SK-N-SH treated with all-trans-retinoic acid at 6 μM for 48 hours (cell line): ENCODE results near the gene WASL.

Experiments used
- ATAC-seq: fragments of 200-7000 bp; cut with Tn5 transposase; 3 replicates; pipeline ENCODE4 v1.9.1; 2020; ENCODE audit warnings: mild to moderate bottlenecking, moderate library complexity
- ARNTL ChIP-seq: fragments of 450-650 bp; formaldehyde crosslinking; IDR thresholded peaks from 2 replicates; pipeline ENCODE4 v1.5.0; 2020; ENCODE audit warnings: low read depth, mild to moderate bottlenecking, moderate library complexity, borderline replicate concordance
- BACH2 ChIP-seq: fragments of 250-450 bp; sonication (Bioruptor Pico); IDR thresholded peaks from 2 replicates; pipeline ENCODE4 v1.9.0; 2021; ENCODE audit warnings: mild to moderate bottlenecking, borderline replicate concordance
- CSDC2 ChIP-seq: fragments of 250-450 bp; sonication (Bioruptor Pico); IDR thresholded peaks from 2 replicates; pipeline ENCODE4 v1.5.0; 2020; ENCODE audit warnings: mild to moderate bottlenecking, moderate library complexity
- CSRNP3 ChIP-seq: fragments of 250-450 bp; sonication (Bioruptor Pico); IDR thresholded peaks from 2 replicates; pipeline ENCODE4 v1.5.1; 2021; ENCODE audit warnings: mild to moderate bottlenecking, moderate library complexity
- ESRRG ChIP-seq: fragments of 250-450 bp; sonication (Bioruptor Pico); IDR thresholded peaks from 2 replicates; pipeline ENCODE4 v1.6.1; 2021; ENCODE audit warnings: mild to moderate bottlenecking
- GLIS3 ChIP-seq: fragments of 250-450 bp; sonication (Bioruptor Pico); IDR thresholded peaks from 2 replicates; pipeline ENCODE4 v1.5.0; 2020; ENCODE audit warnings: mild to moderate bottlenecking, moderate library complexity
- ISL1 ChIP-seq: fragments of 250-450 bp; sonication (Bioruptor Pico); IDR thresholded peaks from 2 replicates; pipeline ENCODE4 v2.1.2; 2022; ENCODE audit warnings: mild to moderate bottlenecking, moderate library complexity
- OSR1 ChIP-seq: fragments of 250-450 bp; sonication (Bioruptor Pico); IDR thresholded peaks from 2 replicates; pipeline ENCODE4 v1.8.0; 2022; ENCODE audit warnings: moderate library complexity, mild to moderate bottlenecking, inconsistent platforms
- PPARA ChIP-seq: fragments of 250-450 bp; sonication (Bioruptor Pico); IDR thresholded peaks from 2 replicates; pipeline ENCODE4 v1.5.0; 2020; ENCODE audit warnings: mild to moderate bottlenecking, borderline replicate concordance
- RARB ChIP-seq: fragments of 250-450 bp; sonication (Bioruptor Pico); IDR thresholded peaks from 2 replicates; pipeline ENCODE4 v1.8.0; 2021; ENCODE audit warnings: mild to moderate bottlenecking, moderate library complexity
- SNAI2 ChIP-seq: fragments of 250-450 bp; sonication (Bioruptor Pico); IDR thresholded peaks from 2 replicates; pipeline ENCODE4 v1.5.0; 2020; ENCODE audit warnings: mild to moderate bottlenecking, moderate library complexity
- TCF4 ChIP-seq: fragments of 250-450 bp; sonication (Bioruptor Pico); IDR thresholded peaks from 2 replicates; pipeline ENCODE4 v1.8.0; 2021; ENCODE audit warnings: mild to moderate bottlenecking, moderate library complexity, borderline replicate concordance
- TOX ChIP-seq: fragments of 250-450 bp; sonication (Bioruptor Pico); IDR thresholded peaks from 2 replicates; pipeline ENCODE4 v1.8.0; 2021; ENCODE audit warnings: mild to moderate bottlenecking, moderate library complexity, borderline replicate concordance
- ZC3H10 ChIP-seq: fragments of 250-450 bp; sonication (Bioruptor Pico); IDR thresholded peaks from 2 replicates; pipeline ENCODE4 v1.5.1; 2021; ENCODE audit warnings: mild to moderate bottlenecking, moderate library complexity
- ZFP3 ChIP-seq: fragments of 250-450 bp; sonication (Bioruptor Pico); IDR thresholded peaks from 2 replicates; pipeline ENCODE4 v1.5.0; 2020; ENCODE audit warnings: mild to moderate bottlenecking, moderate library complexity
- ZFP30 ChIP-seq: fragments of 450-650 bp; formaldehyde crosslinking; IDR thresholded peaks from 2 replicates; pipeline ENCODE4 v1.5.0; 2022; ENCODE audit warnings: mild to moderate bottlenecking, moderate library complexity
- ZNF565 ChIP-seq: fragments of 450-650 bp; formaldehyde crosslinking; conservative IDR thresholded peaks from 2 replicates; pipeline ENCODE4 v1.5.0; 2020; ENCODE audit warnings: low read depth, mild to moderate bottlenecking, moderate library complexity
- ZNF70 ChIP-seq: fragments of 450-650 bp; formaldehyde crosslinking; IDR thresholded peaks from 2 replicates; pipeline ENCODE4 v1.5.0; 2020; ENCODE audit warnings: mild to moderate bottlenecking, moderate library complexity
- ZNF8 ChIP-seq: fragments of 450-650 bp; formaldehyde crosslinking; IDR thresholded peaks from 2 replicates; pipeline ENCODE4 v1.5.0; 2020; ENCODE audit warnings: mild to moderate bottlenecking, moderate library complexity
- TF ChIP-seq, protein P1 (sequence below): fragments of 250-450 bp; sonication (Bioruptor Pico); IDR thresholded peaks from 2 replicates; pipeline ENCODE4 v1.8.0; 2020; ENCODE audit warnings: mild to moderate bottlenecking, moderate library complexity, borderline replicate concordance
- TF ChIP-seq, protein P2 (sequence below): fragments of 250-450 bp; sonication (Bioruptor Pico); IDR thresholded peaks from 2 replicates; pipeline ENCODE4 v1.5.0; 2020; ENCODE audit warnings: mild to moderate bottlenecking, moderate library complexity
- TF ChIP-seq, protein P3 (sequence below): fragments of 250-450 bp; sonication (Bioruptor Pico); IDR thresholded peaks from 2 replicates; pipeline ENCODE4 v1.8.0; 2021; ENCODE audit warnings: low read depth, mild to moderate bottlenecking, moderate library complexity, borderline replicate concordance
- TF ChIP-seq, protein P4 (sequence below): fragments of 250-450 bp; sonication (Bioruptor Pico); IDR thresholded peaks from 2 replicates; pipeline ENCODE4 v1.5.1; 2020; ENCODE audit warnings: low read depth, mild to moderate bottlenecking, moderate library complexity

WASL gene

GRCh38 chr7:123663200-123663599 lies 85.6 kb downstream of the WASL start:
- TF ChIP-seq BACH2 (CRISPR knock-in tag) (no peak), ZNF8 (CRISPR knock-in tag) (no peak), ARNTL (CRISPR knock-in tag) (no peak), ZFP30 (CRISPR knock-in tag) (no peak), ZNF565 (CRISPR knock-in tag) (no peak), OSR1 (CRISPR knock-in tag) (no peak), GLIS3 (no peak), ZFP3 (CRISPR knock-in tag) (no peak), RARB (CRISPR knock-in tag) (no peak), PPARA (CRISPR knock-in tag) (no peak), ESRRG (CRISPR knock-in tag) (no peak), CSDC2 (CRISPR knock-in tag) (no peak), ZC3H10 (no peak)
- TF ChIP-seq, protein P1, sequence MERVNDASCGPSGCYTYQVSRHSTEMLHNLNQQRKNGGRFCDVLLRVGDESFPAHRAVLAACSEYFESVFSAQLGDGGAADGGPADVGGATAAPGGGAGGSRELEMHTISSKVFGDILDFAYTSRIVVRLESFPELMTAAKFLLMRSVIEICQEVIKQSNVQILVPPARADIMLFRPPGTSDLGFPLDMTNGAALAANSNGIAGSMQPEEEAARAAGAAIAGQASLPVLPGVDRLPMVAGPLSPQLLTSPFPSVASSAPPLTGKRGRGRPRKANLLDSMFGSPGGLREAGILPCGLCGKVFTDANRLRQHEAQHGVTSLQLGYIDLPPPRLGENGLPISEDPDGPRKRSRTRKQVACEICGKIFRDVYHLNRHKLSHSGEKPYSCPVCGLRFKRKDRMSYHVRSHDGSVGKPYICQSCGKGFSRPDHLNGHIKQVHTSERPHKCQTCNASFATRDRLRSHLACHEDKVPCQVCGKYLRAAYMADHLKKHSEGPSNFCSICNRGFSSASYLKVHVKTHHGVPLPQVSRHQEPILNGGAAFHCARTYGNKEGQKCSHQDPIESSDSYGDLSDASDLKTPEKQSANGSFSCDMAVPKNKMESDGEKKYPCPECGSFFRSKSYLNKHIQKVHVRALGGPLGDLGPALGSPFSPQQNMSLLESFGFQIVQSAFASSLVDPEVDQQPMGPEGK (CRISPR knock-in tag), result no peak
- TF ChIP-seq, protein P2, sequence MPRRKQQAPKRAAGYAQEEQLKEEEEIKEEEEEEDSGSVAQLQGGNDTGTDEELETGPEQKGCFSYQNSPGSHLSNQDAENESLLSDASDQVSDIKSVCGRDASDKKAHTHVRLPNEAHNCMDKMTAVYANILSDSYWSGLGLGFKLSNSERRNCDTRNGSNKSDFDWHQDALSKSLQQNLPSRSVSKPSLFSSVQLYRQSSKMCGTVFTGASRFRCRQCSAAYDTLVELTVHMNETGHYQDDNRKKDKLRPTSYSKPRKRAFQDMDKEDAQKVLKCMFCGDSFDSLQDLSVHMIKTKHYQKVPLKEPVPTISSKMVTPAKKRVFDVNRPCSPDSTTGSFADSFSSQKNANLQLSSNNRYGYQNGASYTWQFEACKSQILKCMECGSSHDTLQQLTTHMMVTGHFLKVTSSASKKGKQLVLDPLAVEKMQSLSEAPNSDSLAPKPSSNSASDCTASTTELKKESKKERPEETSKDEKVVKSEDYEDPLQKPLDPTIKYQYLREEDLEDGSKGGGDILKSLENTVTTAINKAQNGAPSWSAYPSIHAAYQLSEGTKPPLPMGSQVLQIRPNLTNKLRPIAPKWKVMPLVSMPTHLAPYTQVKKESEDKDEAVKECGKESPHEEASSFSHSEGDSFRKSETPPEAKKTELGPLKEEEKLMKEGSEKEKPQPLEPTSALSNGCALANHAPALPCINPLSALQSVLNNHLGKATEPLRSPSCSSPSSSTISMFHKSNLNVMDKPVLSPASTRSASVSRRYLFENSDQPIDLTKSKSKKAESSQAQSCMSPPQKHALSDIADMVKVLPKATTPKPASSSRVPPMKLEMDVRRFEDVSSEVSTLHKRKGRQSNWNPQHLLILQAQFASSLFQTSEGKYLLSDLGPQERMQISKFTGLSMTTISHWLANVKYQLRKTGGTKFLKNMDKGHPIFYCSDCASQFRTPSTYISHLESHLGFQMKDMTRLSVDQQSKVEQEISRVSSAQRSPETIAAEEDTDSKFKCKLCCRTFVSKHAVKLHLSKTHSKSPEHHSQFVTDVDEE (CRISPR knock-in tag), result no peak
- no peak for ATAC-seq

GRCh38 chr7:123662755-123663154 lies 86.0 kb downstream of the WASL start:
- TF ChIP-seq ARNTL (CRISPR knock-in tag) (no peak), SNAI2 (CRISPR knock-in tag) (no peak), ESRRG (CRISPR knock-in tag) (no peak), OSR1 (CRISPR knock-in tag) (no peak), TOX (CRISPR knock-in tag) (no peak), TCF4 (no peak), RARB (CRISPR knock-in tag) (no peak), BACH2 (CRISPR knock-in tag) (no peak), ISL1 (CRISPR knock-in tag) (no peak), ZFP30 (CRISPR knock-in tag) (no peak), CSRNP3 (CRISPR knock-in tag) (no peak), ZNF70 (CRISPR knock-in tag) (no peak), PPARA (CRISPR knock-in tag) (no peak), ZFP3 (CRISPR knock-in tag) (no peak), ZC3H10 (no peak), CSDC2 (CRISPR knock-in tag) (no peak)
- TF ChIP-seq, protein P1 (CRISPR knock-in tag), result no peak
- TF ChIP-seq, protein P3, sequence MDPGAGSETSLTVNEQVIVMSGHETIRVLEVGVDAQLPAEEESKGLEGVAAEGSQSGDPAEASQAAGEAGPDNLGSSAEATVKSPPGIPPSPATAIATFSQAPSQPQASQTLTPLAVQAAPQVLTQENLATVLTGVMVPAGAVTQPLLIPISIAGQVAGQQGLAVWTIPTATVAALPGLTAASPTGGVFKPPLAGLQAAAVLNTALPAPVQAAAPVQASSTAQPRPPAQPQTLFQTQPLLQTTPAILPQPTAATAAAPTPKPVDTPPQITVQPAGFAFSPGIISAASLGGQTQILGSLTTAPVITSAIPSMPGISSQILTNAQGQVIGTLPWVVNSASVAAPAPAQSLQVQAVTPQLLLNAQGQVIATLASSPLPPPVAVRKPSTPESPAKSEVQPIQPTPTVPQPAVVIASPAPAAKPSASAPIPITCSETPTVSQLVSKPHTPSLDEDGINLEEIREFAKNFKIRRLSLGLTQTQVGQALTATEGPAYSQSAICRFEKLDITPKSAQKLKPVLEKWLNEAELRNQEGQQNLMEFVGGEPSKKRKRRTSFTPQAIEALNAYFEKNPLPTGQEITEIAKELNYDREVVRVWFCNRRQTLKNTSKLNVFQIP (CRISPR knock-in tag), result no peak
- TF ChIP-seq, protein P4, sequence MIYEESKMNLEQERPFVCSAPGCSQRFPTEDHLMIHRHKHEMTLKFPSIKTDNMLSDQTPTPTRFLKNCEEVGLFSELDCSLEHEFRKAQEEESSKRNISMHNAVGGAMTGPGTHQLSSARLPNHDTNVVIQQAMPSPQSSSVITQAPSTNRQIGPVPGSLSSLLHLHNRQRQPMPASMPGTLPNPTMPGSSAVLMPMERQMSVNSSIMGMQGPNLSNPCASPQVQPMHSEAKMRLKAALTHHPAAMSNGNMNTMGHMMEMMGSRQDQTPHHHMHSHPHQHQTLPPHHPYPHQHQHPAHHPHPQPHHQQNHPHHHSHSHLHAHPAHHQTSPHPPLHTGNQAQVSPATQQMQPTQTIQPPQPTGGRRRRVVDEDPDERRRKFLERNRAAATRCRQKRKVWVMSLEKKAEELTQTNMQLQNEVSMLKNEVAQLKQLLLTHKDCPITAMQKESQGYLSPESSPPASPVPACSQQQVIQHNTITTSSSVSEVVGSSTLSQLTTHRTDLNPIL (CRISPR knock-in tag), result no peak
- no peak for ATAC-seq
